ENCODE data around the gene UBE4B. TPM values are rescaled to one million over a fixed set of nuclear protein-coding genes. Genes with fewer than 3 reads are reported as not detected.

Gene UBE4B
- total and polyA plus RNA-seq, 2 of the 13 experiments (the other 11 are each of a cell fraction or from before 2014, with no cell fraction given) = 15.2 to 24.8 TPM

GRCh38 chr1:10171105-10171767, 138.5 kb downstream of the UBE4B start (continued):
- TF ChIP-seq ZNF280D (CRISPR knock-in tag; IDR thresholded peaks at IDR 0.05) = peak; percentile 82
- no peak for TF ChIP-seq PRDM15 (CRISPR knock-in tag; IDR thresholded peaks at IDR 0.05)
- TF ChIP-seq CENPT (CRISPR knock-in tag; IDR thresholded peaks at IDR 0.05; ENCODE audit: low read depth) = no peak
- peak; percentile 37; the same call in 1 of the 2 replicates for TF ChIP-seq EHMT2 (IDR thresholded peaks at IDR 0.05; ENCODE audit: borderline replicate concordance, low read depth, low read length)
- TF ChIP-seq ZNF704 (CRISPR knock-in tag; IDR thresholded peaks at IDR 0.05; ENCODE audit: borderline replicate concordance) = no peak
- peak; percentile 86 for TF ChIP-seq CBX5 (CRISPR knock-in tag; IDR thresholded peaks at IDR 0.05; ENCODE audit: borderline replicate concordance)
- no peak for TF ChIP-seq NR1H2 (CRISPR knock-in tag; IDR thresholded peaks at IDR 0.05; ENCODE audit: borderline replicate concordance, low read depth)
- TF ChIP-seq KMT2B (CRISPR knock-in tag; IDR thresholded peaks at IDR 0.05) = peak; percentile 50; the same call in 1 of the 2 replicates
- TF ChIP-seq ZNF317 (CRISPR knock-in tag; IDR thresholded peaks at IDR 0.05) = peak; percentile 60; the same call in 1 of the 2 replicates
- peak; percentile 81; the same call in 1 of the 2 replicates for TF ChIP-seq BRD4 (CRISPR knock-in tag; IDR thresholded peaks at IDR 0.05)
- no peak for TF ChIP-seq ZNF253 (CRISPR knock-in tag; IDR thresholded peaks at IDR 0.05; ENCODE audit: borderline replicate concordance)
- no peak for TF ChIP-seq ARID2 (CRISPR knock-in tag; IDR thresholded peaks at IDR 0.05; ENCODE audit: borderline replicate concordance)
- no peak for TF ChIP-seq ZNF660 (CRISPR knock-in tag; IDR thresholded peaks at IDR 0.05; ENCODE audit: borderline replicate concordance, low read depth)
- no peak for TF ChIP-seq NCOA1 (CRISPR knock-in tag; IDR thresholded peaks at IDR 0.05)
- TF ChIP-seq ZFX (CRISPR knock-in tag; IDR thresholded peaks at IDR 0.05; ENCODE audit: low read depth) = peak; percentile 85
- TF ChIP-seq ZBED4 (CRISPR knock-in tag; IDR thresholded peaks at IDR 0.05; ENCODE audit: borderline replicate concordance) = no peak
- TF ChIP-seq GTF3A (CRISPR knock-in tag; conservative IDR thresholded peaks at IDR 0.05) = 0 out of 2 replicates have a peak, but pooled peaks have one; percentile 72

All from HepG2 (cell line).